Stimulated activated CD8-positive, alpha-beta memory T cell treated with anti-CD3 and anti-CD28 coated beads, Interleukin-2, amount 100 ng/mL, for 48 hours (primary cell): Measurements from ENCODE around the gene UQCRFS1.

Experiments used
- DNase-seq, 2 donors: peaks; one replicate each; pipeline ENCODE4 v3.0.0-alpha.2; 2020; ENCODE audit warnings: low read depth in 2 of 2

The UQCRFS1 gene

DNA sequence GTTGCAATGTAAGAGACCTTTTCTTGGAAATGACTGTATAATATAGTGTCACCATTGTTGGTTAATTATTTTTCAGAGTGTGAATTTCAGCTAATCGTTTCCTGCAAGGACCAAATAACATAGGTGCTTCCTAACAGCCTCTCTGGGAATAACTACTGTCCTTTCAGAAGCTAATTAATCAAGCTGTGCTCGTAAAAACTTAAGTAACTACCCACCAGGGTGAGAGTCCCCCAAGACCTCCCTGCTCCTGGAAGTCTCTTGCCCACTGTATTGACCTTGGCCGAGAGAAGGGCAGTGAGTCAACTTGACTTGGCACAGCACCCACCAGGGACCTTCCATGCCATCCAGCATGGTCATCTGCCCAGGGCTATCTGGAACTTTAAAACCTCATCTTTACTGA lies 50.3 kb downstream of the UQCRFS1 start:
- DNase-seq, result no peak

DNA sequence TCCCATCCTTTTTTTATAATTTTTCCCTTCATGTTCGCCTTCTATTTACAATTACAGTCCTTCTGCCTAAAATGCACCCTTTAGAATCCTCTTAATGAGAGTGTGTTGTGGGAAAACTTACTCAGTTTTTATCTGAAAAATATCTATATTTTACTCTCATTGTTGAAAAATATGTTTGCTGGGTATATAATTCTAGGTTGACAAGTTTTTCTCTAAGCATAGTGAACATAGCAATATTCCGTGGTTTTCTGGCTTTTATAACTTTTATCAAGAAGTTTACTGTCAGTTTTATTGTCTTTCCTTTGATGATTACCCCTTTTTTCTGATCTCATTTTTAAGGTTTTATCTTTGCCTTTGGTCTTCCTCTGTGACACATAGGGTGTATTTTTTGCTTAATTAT lies 57.3 kb downstream of the UQCRFS1 start:
- DNase-seq, result no peak
